Stimulated activated CD4-positive, alpha-beta T cell treated with anti-CD3 and anti-CD28 coated beads, Interleukin-1b, Interleukin-23, amount 100 ng/mL, for 48 hours (primary cell): ENCODE results near the gene TUG1.
A peak's percentile ranks its signal among the peaks of the same experiment; 100 is the strongest.

Source experiments
- DNase-seq: peaks from one replicate; pipeline ENCODE4 v3.0.0-alpha.2; 2020

TUG1 gene

DNA sequence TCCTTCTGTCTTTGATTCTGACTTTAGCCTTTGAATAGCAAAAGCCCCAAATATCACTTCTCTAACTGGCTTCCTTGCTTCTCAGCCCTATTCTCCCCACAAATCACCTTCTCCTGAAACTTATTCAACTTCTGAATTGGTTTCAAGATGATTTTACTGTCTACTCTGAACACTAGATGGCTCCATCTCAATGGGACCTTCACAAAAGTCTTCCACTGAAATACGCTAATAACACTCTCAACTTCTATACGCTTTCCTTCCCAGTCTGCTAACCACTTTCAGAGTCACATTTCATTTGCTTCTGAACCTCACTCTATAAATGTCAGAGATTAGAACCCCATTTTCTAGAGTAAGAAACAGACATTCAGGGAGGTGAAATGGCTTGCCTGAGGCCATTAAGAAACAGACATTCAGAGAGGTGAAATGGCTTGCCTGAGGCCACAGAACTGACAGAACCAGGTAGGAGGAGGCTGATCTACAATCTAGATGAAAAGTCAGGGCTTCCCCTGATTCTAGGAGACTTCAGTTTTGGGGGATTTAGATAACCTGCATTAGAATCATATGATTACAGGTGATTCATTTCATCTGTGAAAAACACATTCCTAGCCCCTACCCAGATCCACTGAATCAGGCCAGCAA lies 21.1 kb upstream of the TUG1 start:
- no peak for DNase-seq

- DNase-seq, result no peak
Measured at GRCh38 chr22:30948930-30949342, 20.1 kb upstream of the TUG1 start.

- DNase-seq, result no peak
Measured at GRCh38 chr22:30949934-30950660, 19.0 kb upstream of the TUG1 start.

DNA sequence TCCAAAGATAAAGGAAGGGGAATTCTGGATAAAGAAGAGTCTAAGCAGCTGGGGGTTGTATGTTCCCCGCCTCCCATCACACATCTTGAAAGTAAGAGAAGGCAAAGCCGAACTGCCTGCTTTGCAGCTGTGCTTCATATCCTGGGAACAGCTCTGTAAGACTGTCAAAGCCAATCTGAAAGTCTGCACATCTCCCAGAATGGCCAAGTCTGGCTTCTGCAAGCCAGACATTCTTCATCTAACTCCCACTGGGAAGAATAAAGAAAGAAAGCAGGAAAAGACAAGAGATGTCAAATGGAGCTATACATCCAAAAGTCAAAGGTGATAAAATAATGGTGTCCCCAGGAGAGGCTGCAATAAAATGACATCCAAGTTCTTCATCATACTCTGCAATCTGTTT lies 15.9 kb upstream of the TUG1 start:
- no peak for DNase-seq

- DNase-seq, result no peak
Measured at GRCh38 chr22:30955153-30955552, 13.9 kb upstream of the TUG1 start.

DNA sequence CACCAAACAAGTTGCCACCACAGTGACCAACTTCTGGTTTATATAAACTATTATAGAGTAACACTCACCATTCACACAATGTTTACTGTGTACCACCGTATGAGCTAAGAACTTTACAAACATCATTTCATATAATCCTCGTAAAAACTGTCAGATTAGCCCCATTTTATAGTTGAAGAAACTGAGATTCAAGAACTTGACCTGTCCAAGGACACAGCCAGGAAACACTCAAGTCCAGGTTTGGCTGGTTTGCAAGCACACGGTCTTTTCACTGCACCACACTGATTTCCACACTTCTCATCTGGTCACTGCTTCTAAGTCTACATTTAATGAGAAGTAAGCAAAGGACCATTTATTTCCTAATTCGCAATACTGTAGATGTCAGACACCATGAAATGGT lies 4.2 kb upstream of the TUG1 start:
- no peak for DNase-seq

- no peak for DNase-seq
Measured at GRCh38 chr22:30968015-30968923, 796 bp upstream of the TUG1 start, which contains the start of gene MORC2. Gene MORC2 (minus strand): TSS chr22:30968774. CDS start chr22:30967889, 885 bp downstream.

GRCh38 chr22:30969532-30970355 lies 679 bp downstream of the TUG1 start:
- DNase-seq, result peak; percentile 23

GRCh38 chr22:30970356-30970746 lies 1.3 kb downstream of the TUG1 start:
- DNase-seq, result no peak

DNA sequence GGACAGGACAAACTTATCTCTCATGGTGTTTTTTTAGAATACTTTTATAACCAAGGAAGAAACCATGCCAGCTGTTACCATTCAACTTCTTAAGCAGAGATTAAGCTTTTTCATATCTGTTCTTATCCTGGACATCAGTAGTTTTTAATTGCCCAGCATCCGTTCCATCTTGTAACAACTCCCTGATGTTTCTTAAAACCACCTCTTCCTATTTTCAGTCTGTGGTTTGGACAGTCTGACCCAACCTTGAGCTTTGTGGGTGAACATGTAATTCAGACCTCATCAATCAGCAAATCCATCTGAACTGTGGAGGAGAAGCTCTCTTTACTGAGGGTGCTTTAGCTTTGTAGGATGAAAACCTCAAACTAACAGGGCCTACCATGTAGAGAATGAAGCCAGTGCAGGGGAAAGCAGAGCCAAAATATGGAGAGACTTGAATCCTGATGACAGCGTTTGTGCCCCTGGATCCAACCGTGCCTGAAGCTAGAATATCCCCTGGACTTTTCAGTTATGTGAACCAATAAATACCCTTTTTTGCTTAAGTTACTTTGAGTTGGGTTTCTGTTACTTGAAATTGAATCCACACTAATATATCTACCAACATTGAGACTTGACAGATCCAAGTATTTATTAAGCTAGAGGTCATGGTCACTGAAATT lies 9.4 kb downstream of the TUG1 start:
- DNase-seq, result no peak

- no peak for DNase-seq
Measured at GRCh38 chr22:30979932-30980331, 10.9 kb downstream of the TUG1 start.

- no peak for DNase-seq
Measured at GRCh38 chr22:30982512-30982911, 13.4 kb downstream of the TUG1 start.

DNA sequence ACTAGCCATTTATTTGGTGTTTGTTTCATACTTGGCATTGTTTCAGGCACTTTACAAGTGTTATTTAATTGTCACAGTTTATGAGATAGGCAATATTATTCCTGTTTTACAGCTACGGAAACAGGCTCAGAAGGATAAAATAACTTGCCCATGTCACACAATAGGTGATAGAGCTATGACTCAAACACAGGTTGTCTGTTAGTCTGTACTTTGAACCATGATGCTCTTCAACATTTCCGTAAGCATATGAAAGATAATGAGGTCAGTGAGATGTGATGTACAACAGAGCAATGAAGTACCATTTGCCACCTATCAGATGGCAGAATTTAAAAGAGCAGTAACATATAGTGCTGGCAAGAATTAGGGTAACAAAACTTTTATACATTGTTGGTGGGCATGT lies 15.3 kb downstream of the TUG1 start:
- no peak for DNase-seq

- no peak for DNase-seq
Measured at GRCh38 chr22:30985561-30986208, 16.6 kb downstream of the TUG1 start.

DNA sequence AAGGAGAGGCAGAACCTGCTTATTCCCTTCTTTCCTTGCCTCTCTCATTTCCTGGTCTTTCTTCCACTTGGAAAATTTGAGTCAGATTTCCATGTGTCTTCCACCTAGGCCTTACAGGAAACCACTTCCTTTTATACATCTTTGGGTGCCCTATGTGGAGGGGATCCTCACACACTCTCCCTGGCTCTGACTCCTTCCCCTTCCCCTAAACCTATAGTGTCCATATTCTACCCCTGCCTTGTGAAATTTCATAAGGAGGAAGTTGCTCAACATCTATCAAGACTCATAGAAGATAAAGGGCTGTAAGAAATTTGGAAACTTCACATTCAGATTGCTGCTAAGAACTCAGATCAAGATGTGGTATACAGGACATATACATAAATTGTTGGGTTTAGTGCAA lies 20.4 kb downstream of the TUG1 start:
- DNase-seq, result no peak

DNA sequence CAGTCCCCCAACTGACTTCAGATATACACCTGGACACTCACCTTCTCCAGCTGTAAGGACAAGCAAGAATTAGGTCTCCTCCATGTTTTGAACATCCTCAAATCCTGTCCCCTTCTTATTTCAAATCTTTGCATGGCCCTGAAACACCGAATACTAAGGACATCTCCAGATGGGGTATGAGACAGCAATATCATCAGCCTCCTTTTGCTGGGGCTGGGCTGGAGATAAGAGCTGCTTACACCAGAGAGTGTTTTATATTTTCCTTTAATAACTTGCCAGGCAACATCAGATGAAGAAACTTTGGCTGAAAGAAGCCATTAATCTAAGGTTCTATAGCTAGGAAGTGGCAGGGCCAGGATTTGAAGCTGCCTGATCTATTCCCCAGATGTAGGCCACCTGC lies 21.6 kb downstream of the TUG1 start:
- DNase-seq, result no peak

DNA sequence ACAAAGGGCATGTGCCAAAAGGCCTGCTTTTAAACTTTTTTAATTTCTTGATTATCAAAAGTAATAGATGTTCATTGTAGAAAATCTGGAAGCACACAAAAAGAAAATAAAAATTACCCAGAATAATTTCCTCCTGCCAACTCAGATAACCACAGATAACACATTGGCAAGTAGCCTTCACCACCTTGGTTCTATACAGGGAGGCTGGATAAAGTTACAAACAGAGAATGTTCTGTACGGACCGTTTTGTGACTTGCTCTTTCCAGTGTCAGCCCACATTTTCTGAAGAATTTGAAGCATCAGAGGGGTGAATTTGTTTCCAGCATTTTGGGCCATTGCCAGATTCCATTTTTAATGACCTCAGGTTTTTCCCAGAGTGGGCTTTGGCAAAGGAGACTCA lies 23.5 kb downstream of the TUG1 start:
- no peak for DNase-seq

- DNase-seq, result no peak
Measured at GRCh38 chr22:30994960-30995359, 25.9 kb downstream of the TUG1 start.

GRCh38 chr22:30996462-30996861 lies 27.4 kb downstream of the TUG1 start:
- DNase-seq, result no peak

DNA sequence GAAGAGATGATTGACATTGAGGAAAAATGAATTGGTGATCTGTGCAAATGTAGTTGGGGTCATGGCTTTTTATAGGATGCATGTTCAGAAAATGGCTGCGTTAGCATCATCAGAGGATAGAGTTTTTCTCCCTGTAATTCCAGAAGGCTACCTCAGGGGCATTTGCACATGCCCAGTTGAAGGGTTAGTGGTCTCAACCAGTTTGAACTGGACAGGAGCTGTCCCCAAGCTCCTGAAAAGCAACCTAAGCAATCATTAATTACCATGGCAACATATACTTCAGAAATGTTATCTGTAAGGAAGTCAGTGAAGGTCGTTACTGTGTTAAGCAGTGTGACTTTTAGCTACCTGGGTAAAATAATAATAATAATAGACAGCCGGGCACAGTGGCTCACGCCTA lies 29.3 kb downstream of the TUG1 start:
- DNase-seq, result no peak

DNA sequence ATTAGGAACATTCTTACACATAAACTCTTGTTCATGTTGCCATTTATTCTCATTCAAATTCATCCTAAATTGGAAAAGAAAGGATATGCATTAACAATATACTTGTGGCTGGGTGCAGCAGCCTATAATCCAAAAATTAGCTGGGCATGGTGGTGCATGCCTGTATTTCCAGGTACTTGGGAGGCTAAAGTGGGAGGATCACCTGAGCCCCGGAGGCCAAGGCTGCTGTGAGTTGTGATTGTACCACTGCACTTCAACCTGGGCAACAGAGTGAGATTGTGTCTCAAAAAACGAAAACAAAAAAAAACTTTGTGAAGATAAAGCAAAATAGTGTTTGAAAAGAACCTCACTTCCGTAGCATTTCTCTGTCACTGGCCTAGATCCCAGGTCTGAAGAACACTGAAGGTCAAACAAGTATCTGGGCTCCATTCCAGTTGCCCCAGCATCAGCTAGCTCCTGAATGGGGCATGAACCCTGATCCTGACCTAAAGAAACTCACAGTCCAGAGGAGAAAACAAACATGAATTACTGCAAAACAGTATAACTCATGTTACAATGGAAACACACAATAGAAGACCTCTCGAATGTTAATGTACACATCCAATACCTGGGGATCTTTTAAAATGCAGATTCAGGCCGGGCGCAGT lies 32.2 kb downstream of the TUG1 start:
- no peak for DNase-seq
